HL-60/S4 treated with retinoic acid at 250 ng/mL for 4 days and 3 days (cell line): ENCODE results near the gene OR2AT4.
"Not testable (repeated sequence)": the region's sequence is repeated elsewhere in the genome, so short reads cannot be mapped to it uniquely, and the experiment has no call there.

ENCODE experiments used
- in situ Hi-C: fragments of 300-500 bp; cut with MboI; formaldehyde crosslinking; loops from 2 replicates; pipeline ENCODE4 v1.7.0; 2022; ENCODE audit warnings: low sequenced_read_pairs

The OR2AT4 gene

GRCh38 chr11:75069473-75069872, 27.2 kb downstream of the OR2AT4 start:
- in situ Hi-C loops: no loop called here

- in situ Hi-C loops: no loop called here
Observed at GRCh38 chr11:75068993-75069392, 27.7 kb downstream of the OR2AT4 start.

GRCh38 chr11:75068559-75068958, 28.1 kb downstream of the OR2AT4 start:
- in situ Hi-C loops: no loop called here

- in situ Hi-C loops: no loop called here
Observed at GRCh38 chr11:75066061-75066460, 30.6 kb downstream of the OR2AT4 start.

- in situ Hi-C loops: no loop called here
Observed at GRCh38 chr11:75063741-75064314, 32.8 kb downstream of the OR2AT4 start.

- in situ Hi-C loops: no loop called here
Observed at GRCh38 chr11:75059299-75059698, 37.4 kb downstream of the OR2AT4 start.

GRCh38 chr11:75056814-75057213, 39.9 kb downstream of the OR2AT4 start:
- in situ Hi-C loops: no loop called here

- in situ Hi-C loops: no loop called here
Observed at GRCh38 chr11:75055511-75055910, 41.2 kb downstream of the OR2AT4 start.

- in situ Hi-C loops: no loop called here
Observed at GRCh38 chr11:75052457-75052856, 44.2 kb downstream of the OR2AT4 start.

- in situ Hi-C loops: no loop called here
Observed at GRCh38 chr11:75051043-75051442, 45.6 kb downstream of the OR2AT4 start.

- in situ Hi-C loops: no loop called here
Observed at GRCh38 chr11:75050516-75050915, 46.2 kb downstream of the OR2AT4 start.

- in situ Hi-C loops: not testable (repeated sequence)
Observed at GRCh38 chr11:75049501-75050266, 47.0 kb downstream of the OR2AT4 start.

GRCh38 chr11:75047191-75047590, 49.5 kb downstream of the OR2AT4 start:
- in situ Hi-C loops: no loop called here

- in situ Hi-C loops: not testable (repeated sequence)
Observed at GRCh38 chr11:75046668-75047067, 50.0 kb downstream of the OR2AT4 start.

GRCh38 chr11:75044381-75045170, 52.1 kb downstream of the OR2AT4 start:
- in situ Hi-C loops: not testable (repeated sequence)

GRCh38 chr11:75041821-75042220, 54.9 kb downstream of the OR2AT4 start:
- in situ Hi-C loops: not testable (repeated sequence)

- in situ Hi-C loops: no loop called here
Observed at GRCh38 chr11:75041263-75041662, 55.4 kb downstream of the OR2AT4 start.

- in situ Hi-C loops: no loop called here
Observed at GRCh38 chr11:75040167-75040770, 56.4 kb downstream of the OR2AT4 start.

- in situ Hi-C loops: no loop called here
Observed at GRCh38 chr11:75035911-75036565, 60.6 kb downstream of the OR2AT4 start.

GRCh38 chr11:75035256-75035655, 61.4 kb downstream of the OR2AT4 start:
- in situ Hi-C loops: no loop called here

- in situ Hi-C loops: no loop called here
Observed at GRCh38 chr11:75033916-75034315, 62.8 kb downstream of the OR2AT4 start.
